Hematopoietic multipotent progenitor cell treated with erythropoietin and hydrocortisone succinate and interleukin-3 and kit ligand, for 6 days (in vitro differentiated cells): ENCODE measurements around the gene HOXA2.

ENCODE experiments used
- DNase-seq: peaks from one replicate; pipeline ENCODE4 v3.0.0-alpha.2; 2015

The HOXA2 gene

DNA sequence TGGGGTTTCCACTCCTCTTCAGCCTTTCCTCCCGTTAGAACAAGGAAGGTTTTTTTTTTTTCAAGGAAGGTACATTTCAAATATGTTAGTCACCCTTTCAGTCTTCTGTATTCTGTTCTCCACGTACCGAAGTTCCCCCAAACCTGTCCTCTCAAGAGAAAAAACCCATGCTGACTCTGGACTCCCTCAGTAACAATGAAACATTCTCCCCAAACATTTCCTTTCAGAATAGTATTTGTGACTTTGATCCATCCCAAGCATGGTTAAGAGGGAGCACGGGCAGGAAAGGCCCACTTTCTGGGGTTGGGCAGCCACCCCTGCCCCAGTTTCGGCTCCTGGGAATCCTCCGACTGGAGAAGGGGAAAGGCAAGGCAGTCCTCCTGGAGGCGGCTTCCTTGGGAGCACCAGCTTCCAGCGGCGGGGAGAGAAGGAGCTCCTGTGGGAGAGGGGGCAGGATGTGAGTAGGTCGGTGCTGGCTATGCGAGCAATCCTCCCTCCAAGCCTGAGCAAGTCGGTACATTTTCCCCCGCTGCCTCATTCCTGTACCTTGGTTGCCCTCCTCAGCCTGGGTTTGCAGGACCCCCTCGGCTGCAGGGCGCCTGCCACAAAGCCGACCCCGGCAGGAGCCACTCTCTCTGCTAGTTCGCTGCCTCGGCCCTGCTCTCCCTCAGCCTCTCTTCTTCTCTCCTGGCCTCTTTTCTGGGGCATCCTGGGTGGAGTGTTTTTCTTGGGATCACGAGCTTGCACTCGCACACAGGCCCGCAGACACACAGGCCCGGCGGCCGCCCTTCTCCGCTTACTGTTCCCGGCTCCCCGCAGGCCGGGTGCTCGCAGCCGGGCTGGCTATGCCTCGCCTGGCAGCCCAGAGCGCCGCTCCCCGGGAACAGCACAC, 4.6 kb downstream of the HOXA2 start:
- DNase-seq, result peak; percentile 22

DNA sequence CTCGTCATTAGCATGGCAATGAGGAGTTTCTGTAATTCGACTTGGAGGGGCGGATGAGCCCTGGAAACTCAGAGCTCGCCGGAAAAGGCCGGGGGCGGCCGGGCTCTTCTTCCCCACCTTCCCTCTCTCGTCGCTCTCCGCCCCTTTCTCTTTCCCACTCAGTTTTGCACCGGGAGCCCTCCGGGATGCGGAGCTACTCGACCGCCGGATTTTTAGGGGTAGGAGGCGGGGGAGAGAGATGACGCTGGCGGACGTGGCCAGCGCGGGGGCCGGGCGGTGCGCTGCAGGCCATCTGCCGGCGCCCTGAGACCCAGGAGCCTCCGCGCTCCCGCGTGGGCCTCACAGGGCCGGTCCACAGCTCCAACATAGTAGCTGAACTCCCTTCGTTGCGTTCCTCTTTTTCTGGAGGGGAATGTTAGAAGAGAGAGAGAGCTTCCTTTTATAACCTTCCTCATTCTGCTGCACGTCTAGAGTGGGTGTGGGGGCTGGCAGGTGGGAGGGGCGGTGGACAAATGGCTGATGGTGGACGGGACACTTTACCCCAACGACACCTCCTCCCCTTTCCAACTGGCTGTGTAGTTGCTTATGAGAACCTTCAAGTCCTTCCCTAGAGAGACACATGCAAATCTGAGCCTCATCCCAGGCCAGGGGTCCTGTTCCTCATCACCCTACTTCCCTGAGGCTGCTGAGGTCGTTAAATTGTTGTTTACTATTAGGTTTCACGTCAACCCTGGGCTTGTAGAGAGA, 5.5 kb downstream of the HOXA2 start:
- no peak for DNase-seq

DNA sequence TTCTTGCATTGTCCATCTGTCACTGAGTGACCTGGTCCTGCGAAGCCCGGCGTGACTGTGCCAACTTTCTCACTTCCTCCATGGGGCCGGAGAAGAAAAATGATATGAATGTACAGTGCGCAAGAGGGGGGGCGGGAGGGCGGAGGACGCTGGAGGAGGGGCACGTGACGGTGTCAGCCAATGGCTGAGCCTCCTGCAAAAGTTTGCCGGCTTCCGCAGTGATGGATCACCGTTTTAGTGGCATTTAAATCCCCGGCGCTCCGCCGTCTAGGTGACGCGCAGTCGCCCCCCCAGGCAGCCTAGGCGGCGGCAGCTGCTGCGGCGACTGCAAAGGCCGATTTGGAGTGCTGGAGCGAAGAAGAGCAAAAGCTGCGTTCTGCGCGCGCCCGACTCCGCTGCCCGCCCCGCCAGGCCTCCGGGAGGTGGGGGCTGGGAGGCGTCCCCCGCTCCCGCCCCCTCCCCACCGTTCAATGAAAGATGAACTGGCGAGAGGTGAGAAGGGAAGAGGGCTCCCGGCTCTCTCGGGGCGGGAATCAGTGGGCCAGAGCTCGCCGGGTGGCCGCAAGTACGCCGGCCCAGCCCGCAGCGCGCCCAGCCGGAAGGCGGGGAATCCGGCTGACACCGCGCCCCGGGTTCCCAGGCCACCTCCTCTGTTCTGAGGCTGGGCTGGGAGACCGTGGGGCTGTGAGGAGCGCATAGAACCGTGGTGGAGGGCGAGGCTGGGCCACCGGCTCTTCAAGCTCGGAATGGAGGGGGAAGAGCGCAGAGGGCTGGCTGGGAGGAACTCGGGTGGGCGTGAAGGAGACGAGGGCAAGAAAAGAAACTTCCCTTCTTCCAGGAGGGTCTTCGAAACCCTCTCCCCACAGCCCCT, 6.4 kb downstream of the HOXA2 start, which contains the start of gene HOXA1:
Gene HOXA1, minus strand, starts transcription at position 104 of the 871 bp plus-strand sequence. Its CDS starts 88 bp downstream, at position 16.
- peak; percentile 90 for DNase-seq

DNA sequence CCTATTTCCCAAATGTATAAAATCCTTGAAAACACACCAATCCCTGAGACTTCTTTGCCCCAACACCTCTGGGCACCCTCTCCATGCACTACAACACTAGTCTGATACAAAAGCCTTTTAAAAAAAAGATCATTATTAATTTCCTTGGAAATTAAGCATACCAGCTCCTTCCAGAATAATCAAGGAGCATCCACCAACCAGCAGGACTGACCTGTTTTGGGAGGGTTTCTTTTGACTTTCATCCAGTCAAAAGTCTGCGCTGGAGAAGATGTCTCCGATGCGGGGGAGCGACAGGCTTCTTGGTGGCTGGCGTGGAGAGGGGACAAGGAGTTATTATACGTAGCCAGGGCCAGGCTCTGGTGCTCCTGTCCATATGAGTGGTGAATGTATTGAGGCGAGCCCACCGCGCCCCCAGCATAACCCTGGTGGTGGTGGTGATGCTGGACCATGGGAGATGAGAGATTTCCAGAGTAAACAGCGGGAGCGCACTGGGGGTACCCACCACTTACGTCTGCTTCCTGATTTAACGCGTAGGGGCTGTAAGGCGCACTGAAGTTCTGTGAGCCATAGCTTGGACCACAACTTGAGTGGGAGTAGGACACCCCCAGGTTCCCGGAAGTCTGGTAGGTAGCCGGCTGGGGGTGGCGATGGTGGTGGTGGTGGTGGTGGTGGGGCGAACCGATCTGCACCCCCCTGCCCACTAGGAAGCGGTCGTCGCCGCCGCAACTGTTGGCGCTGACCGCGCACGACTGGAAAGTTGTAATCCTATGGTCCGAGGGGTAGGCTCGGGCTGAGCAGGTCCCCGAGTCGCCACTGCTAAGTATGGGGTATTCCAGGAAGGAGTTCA, 7.2 kb downstream of the HOXA2 start:
- no peak for DNase-seq

DNA sequence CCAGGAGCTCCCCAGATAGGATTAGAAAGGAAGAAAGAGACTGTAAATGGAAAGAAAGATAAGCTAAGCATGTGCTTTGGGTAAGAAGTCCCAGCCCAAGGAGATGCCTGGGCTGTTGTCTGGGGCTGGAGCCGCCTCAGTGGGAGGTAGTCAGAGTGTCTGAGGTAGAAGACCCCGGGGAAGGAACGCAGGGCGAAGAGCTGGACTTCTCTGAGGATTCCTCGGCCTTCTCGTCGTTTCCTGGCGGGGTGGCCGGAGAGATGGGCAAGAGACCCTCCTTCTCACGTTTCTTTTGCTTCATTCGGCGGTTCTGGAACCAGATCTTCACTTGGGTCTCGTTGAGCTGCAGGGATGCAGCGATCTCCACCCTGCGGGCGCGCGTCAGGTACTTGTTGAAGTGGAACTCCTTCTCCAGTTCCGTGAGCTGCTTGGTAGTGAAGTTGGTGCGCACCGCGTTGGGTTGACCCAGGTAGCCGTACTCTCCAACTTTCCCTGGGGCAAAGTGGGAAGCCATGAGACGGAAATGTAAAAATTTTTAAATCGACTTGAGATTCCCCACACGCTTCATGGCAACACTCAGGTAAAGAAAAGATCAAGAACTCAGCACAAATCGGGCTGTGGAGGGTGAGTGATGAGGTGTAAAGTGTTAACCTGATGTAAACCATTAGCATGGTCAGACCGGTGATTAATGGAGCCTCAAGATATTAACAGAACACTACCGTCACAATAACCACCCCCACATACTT, 8.0 kb downstream of the HOXA2 start:
- DNase-seq, result no peak

DNA sequence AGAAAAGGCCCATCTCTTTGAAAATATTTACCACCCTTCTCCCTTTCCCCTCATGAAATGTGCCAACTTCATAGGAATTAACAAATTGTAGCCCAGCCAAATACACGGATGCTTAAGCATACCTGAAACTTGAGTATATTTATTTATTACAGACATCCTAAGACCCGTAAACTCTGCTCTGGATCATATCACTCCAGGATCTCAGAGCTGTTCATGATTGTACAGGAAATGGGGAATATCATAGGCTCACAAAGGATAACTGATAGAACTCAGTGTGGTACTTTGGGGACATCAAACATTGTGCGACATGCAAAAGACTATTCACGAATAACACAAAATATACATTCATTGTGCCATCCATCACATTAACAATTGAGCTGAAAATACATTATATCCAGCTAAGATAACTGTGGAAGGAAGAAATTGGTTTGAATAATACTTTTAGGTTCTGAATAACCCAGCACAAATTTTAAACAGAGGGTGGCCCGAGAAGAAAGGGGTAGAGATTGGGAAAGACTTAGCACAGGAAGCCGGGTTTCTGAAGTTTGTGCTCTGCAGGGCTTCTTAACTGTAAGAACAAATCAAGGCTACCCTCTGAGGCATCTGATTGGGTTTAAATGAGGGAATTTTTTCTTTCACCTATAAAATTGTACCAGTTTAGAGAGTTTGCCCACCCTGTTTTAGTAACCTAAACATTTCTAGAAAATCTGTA, 9.1 kb downstream of the HOXA2 start:
- DNase-seq, result no peak

DNA sequence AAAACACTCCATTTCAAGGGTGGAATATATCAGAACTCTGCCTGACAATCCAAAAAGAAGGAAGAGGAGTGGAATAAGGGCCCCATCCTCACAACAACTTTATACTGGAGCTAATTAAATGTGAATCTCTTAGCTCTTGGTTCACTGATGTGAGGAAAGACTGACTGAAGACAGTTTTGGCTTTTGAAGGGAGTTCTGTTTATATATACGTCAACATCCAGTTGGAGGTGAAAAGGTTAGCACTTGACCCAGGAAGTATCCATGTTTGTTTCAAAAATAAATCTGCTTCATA, 9.7 kb downstream of the HOXA2 start:
- DNase-seq, result no peak

DNA sequence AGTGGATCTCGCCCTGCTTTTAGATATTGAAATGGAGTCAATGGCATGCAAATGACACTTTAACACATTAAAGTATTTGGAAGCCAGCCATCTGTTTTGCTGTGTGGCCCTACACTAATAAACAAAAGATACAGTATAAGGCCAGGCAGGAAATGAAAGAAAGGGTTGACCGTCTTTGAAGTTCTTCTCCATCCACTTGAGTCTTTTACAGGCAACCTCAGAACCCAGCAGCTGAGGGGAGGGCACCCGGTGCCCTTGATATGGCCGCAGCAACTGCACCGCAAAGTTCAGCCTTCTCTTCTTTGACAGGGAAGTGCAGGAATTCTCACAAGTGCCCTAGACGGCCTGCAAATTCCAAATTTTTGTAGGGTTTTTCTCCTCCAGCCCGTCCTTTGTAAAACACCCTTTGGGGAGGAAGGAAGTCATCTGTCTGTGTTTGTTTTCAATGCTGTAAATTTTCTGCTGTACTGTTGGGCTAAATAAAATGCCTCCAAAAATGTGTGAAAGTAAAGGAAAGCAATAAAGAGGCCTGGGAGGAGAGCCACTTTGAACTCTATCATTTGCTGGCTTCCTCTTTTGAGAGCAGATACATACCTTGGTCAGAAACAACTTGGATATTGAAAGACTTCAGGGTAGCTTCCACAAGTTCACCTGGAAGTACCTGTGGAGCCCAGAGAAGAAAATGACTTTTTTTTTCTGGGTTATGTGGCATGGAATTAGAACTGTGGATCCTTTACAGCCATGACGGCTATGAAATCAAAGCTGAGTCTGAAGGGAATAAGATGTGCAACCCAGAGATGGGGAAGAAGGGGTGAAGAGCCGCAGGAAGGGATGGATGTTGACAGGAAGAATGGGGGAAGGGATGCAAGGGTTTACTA, 10.3 kb downstream of the HOXA2 start:
- no peak for DNase-seq

DNA sequence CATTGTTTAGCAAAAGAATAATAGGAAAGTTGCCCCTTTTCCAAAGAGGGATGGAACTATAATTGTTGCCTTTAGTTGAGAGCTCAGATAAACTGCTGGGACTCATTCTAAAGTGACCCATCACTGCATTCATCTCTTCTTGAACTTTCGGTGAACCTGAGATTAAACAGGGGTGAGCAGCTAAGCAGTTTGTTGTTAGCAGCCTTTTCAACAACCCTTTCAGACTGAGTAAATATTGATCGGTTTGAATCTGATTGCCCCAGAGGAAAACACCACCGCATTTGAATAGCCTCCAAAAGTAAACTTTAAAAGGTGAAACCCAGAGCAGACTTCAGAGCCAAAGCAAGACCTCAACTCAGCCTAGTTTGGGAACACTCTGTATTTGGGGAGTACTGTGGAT, 11.4 kb downstream of the HOXA2 start:
- DNase-seq, result no peak

DNA sequence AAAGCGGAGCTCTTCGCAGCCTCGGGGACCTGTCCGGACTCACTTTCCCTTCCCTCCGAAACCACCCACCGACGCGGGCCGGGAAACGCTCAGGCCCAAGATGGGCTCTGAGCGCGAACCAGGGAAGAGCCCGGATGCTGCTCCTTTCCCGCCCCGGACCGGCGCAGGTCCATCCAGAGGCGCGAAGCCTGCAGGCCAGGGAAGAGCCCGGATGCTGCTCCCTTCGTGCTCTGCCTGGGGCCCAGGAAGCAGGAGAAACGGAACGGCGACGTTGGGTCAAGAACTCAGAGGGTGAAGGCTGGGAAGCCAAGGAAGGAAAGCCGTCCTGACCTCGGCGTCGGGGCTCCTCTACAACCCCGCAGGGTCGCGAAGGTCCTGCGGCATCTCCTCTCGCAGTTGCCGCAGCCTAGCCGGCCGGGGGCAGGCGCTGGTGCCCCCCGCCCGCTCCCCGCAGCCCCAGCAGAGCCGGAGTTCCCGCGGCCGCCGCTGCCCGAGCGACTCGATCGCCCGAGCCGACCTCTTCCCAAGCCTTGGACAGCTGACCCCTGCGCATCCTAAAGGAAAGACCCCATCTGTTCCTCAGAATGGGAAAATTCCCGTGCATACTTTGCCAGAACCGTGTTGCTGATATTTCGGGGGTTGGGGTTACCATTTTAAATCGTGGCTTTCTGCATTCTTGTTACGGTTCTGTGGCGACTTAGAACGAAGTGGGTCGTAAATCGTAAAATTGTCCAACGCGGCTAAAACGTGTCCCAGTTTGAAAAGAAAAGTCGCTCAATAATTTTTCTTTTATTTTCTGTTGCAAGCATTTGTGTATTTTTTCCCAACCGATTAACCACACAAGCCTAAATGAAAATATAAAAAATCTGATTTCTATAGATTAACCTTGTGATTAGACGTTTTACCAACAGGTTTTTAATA, 14.2 kb downstream of the HOXA2 start:
- DNase-seq, result no peak

DNA sequence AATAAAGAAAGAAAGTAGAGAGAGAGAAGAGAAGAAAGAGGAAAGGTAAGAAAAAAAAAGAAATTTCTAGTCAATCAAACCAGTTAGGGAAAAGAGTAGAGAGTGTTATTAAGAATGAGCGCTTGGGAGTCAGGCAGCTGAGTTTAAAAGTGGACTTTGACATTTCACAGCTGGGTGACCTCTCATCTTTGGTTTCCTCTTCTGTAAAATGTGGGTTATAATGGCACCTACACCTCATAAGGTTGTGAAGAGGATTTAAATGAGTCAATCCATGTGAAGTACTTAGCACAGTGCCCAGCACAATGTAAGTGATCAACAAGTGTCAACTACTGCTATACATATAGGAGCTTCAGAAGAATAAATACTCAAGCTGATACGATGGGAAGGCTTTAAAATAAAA, 18.8 kb downstream of the HOXA2 start:
- DNase-seq, result no peak

DNA sequence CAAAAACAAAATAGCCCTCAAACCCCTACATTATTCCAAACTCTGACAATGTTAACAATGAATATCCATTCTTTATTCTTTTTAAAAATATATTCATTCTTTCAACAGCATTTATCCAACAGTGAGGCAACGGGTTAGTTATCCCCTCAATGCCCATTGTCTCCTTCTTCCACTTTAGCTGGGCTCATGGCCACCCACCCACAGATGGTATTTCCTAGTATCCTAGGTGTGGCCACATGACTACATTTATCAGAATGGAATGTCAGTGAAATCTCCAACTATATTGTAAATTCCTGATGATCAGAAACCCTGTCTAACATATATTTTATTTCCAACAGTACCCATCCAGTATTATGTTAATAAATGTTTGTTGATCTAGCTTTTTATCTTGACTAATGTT, 20.3 kb downstream of the HOXA2 start:
- DNase-seq, result no peak

DNA sequence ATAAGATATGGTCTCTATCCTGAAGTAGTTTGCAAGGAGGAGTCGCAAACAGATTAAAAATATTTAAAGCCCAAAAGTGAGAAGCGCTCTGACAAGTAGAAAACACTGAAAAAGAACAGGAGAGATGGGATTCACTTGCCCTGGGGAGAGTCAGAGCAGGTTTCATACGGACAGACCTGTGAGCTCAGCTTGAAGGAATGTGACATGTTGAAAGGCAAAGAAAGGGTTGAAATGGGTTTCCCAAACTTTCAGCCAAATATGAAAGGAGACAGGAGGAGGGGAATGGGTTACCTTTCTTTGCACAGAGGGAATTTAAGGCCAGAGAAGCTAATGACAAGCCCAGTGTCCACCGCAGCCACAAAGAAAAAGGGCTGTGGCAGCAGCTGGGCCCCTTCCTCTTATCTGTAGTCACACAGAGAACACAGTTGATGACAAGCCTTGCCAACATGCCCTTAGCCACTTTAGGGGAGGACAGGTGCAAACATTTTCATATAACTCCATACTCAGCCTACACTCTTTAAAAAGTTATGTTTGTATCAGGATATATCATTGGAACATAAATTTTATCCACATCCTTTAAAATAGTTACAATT, 21.5 kb downstream of the HOXA2 start:
- peak; percentile 69 for DNase-seq

DNA sequence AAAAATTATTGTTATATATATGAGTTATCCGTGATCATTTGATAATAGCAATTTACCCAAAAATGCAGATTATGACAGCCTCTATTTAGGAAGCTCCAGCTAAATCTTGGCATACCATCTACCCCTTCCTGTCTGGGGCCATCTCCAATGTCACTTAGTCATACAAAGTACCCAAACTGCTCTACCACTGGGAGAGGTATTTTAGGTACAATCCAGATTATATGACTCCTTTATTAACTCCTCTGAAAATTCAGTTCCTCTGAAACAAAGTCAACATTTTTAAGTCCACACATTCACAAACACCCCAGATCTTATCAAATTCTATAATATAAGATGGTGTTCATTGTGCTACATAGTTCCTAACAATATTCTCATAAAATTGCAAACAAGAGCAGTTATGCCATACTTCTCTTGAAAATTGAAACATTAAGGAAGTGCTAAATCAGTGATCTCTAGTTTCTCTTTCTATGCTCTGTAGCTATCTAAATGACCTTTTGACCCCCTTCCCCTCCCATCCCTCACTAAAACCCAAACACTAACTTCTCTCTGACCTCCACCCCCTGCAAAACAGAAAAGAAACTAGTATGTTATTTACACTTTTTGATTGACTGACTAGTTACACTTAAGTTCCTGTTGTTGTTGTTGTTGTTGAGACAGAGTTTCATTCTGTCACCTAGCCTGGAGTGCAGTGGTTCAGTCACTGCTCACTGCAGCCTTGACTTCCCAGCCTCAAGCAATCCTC, 23.1 kb downstream of the HOXA2 start:
- no peak for DNase-seq

DNA sequence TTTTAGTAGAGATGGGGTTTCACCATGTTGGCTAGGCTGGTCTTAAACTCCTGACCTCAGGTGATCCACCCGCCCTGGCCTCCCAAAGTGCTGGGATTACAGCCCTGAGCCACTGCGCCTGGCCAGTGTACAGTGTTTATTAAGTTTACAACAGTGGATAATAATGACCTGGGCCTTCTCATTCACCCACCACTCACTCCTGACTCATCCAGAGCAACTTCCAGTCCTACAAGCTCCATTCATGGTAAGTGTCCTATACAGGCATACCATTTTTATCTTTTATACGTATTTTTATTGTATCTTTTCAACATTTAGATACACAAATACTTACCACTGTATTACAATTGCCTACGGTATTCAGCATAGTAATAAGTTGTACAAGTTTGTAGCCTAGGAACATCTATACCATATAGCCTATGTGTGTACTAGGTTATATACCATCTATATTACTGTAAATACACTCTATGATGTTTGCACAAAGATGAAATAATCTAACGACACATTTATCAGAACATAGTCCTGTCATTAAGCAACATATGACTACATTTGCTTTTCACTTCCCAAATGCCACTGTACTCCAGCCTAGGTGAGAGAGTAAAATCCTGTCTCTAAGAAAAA, 23.8 kb downstream of the HOXA2 start:
- no peak for DNase-seq

DNA sequence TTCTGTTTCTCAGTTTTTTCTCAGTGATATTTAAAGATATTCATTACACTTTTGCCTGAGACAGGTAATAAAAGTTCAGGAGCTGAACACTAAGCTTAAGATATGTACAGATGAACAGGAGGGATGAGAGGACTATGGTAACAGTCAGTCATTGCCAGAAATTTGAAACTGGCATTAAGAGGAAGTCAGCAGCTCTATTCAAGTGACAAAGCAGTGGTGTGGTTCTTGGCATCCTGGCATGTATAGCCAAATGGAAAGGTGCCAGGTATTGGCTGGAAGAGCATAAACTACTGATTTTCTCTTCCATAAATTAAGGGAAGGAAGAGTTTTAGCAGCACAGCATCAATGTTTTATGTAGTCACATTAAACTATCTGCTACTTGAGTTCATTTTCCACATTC, 29.4 kb downstream of the HOXA2 start:
- DNase-seq, result peak; percentile 23
